ENCODE results near the gene TBC1D5.

- TF ChIP-seq, protein P1, sequence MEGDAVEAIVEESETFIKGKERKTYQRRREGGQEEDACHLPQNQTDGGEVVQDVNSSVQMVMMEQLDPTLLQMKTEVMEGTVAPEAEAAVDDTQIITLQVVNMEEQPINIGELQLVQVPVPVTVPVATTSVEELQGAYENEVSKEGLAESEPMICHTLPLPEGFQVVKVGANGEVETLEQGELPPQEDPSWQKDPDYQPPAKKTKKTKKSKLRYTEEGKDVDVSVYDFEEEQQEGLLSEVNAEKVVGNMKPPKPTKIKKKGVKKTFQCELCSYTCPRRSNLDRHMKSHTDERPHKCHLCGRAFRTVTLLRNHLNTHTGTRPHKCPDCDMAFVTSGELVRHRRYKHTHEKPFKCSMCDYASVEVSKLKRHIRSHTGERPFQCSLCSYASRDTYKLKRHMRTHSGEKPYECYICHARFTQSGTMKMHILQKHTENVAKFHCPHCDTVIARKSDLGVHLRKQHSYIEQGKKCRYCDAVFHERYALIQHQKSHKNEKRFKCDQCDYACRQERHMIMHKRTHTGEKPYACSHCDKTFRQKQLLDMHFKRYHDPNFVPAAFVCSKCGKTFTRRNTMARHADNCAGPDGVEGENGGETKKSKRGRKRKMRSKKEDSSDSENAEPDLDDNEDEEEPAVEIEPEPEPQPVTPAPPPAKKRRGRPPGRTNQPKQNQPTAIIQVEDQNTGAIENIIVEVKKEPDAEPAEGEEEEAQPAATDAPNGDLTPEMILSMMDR (IDR thresholded peaks at IDR 0.05; ENCODE audit: low read depth, low read length, poor library complexity, severe bottlenecking) = no peak
- TF ChIP-seq EZH2phosphoT487 (IDR thresholded peaks at IDR 0.05; ENCODE audit: borderline replicate concordance, low read length) = no peak
Measured at GRCh38 chr3:17181413-17181907, 561.0 kb downstream of the TBC1D5 start.
